Hematopoietic multipotent progenitor cell treated with erythropoietin and hydrocortisone succinate and interleukin-3 and kit ligand, for 15 days (in vitro differentiated cells): Measurements from ENCODE around the gene OXER1.

Experiments used
- DNase-seq: peaks from one replicate; pipeline ENCODE4 v3.0.0-alpha.2; 2015; ENCODE audit warnings: low spot score

The OXER1 gene

GRCh38 chr2:42764096-42764495 lies at the start of gene OXER1:
Gene OXER1, minus strand, starts transcription at chr2:42764135. Its CDS starts 73 bp downstream, at chr2:42764062.
- DNase-seq: no peak

GRCh38 chr2:42812899-42813479 lies 49.1 kb upstream of the OXER1 start:
- peak; percentile 23 for DNase-seq

- DNase-seq: no peak
These were observed 47.3 kb upstream of the OXER1 start for GRCh38 chr2:42810971-42811811.

GRCh38 chr2:42810121-42810970 lies 46.4 kb upstream of the OXER1 start:
- peak; percentile 85 for DNase-seq

GRCh38 chr2:42809819-42810120 lies 45.8 kb upstream of the OXER1 start:
- peak; percentile 70 for DNase-seq

- no peak for DNase-seq
These were observed 45.3 kb upstream of the OXER1 start for GRCh38 chr2:42809131-42809818.

GRCh38 chr2:42808301-42808700 lies 44.4 kb upstream of the OXER1 start:
- DNase-seq: no peak

GRCh38 chr2:42806786-42807185 lies 42.9 kb upstream of the OXER1 start:
- no peak for DNase-seq

- no peak for DNase-seq
These were observed 41.0 kb upstream of the OXER1 start for GRCh38 chr2:42804891-42805290.

GRCh38 chr2:42804338-42804737 lies 40.4 kb upstream of the OXER1 start:
- no peak for DNase-seq

- DNase-seq: no peak
These were observed 38.2 kb upstream of the OXER1 start for GRCh38 chr2:42802150-42802549.

GRCh38 chr2:42801381-42801780 lies 37.4 kb upstream of the OXER1 start:
- no peak for DNase-seq

- no peak for DNase-seq
These were observed 37.0 kb upstream of the OXER1 start for GRCh38 chr2:42800981-42801380.

GRCh38 chr2:42800461-42800962 lies 36.6 kb upstream of the OXER1 start:
- no peak for DNase-seq

- no peak for DNase-seq
These were observed 35.9 kb upstream of the OXER1 start for GRCh38 chr2:42799881-42800280.

GRCh38 chr2:42797281-42797680 lies 33.3 kb upstream of the OXER1 start:
- no peak for DNase-seq

GRCh38 chr2:42796427-42797248 lies 32.7 kb upstream of the OXER1 start:
- no peak for DNase-seq

- no peak for DNase-seq
These were observed 31.9 kb upstream of the OXER1 start for GRCh38 chr2:42795841-42796301.

- DNase-seq: no peak
These were observed 31.3 kb upstream of the OXER1 start for GRCh38 chr2:42795275-42795674.

- DNase-seq: no peak
These were observed 30.5 kb upstream of the OXER1 start for GRCh38 chr2:42794271-42795046.
